Thoracic aorta (tissue), 2 donors: ENCODE measurements around the gene HMG20B. TPM values are rescaled to one million over a fixed set of nuclear protein-coding genes. Genes with fewer than 3 reads are reported as not detected.
A peak's percentile ranks its signal among the peaks of the same experiment; 100 is the strongest.

ENCODE experiments used
- ATAC-seq: fragments of 150-250 bp; one replicate; pipeline ENCODE4 v1.8.0; 2017; ENCODE audit warnings: low read depth; ENCODE audit not compliant: insufficient number of reproducible peaks, low FRiP score
- DNase-seq: peaks from one replicate; pipeline ENCODE4 v3.0.0-alpha.2; 2020; ENCODE audit warnings: low spot score
- H3K27ac ChIP-seq, 2 donors: fragments of 200-600 bp; sonication (generic); 1 replicate in 1 of 2; 2 replicates in 1 of 2; pipeline ENCODE4 v1.5.1; 2016; ENCODE audit warnings: mild to moderate bottlenecking in 2 of 2, moderate library complexity in 2 of 2
- H3K27me3 ChIP-seq: fragments of 200-600 bp; sonication (generic); replicated peaks from 2 replicates; pipeline ENCODE4 v1.6.0; 2016; ENCODE audit warnings: mild to moderate bottlenecking; ENCODE audit not compliant: insufficient read depth
- H3K36me3 ChIP-seq: fragments of 200-600 bp; sonication (generic); one replicate; pipeline ENCODE4 v1.5.1; 2016
- H3K4me1 ChIP-seq, 2 donors: fragments of 200-600 bp; sonication (generic); 1 replicate in 1 of 2; 2 replicates in 1 of 2; pipeline versions ENCODE4 v1.5.1 to v1.6.0; 2016; ENCODE audit warnings: low read depth in 2 of 2, mild to moderate bottlenecking in 1 of 2; ENCODE audit not compliant: control insufficient read depth in 1 of 2
- H3K4me3 ChIP-seq: fragments of 200-600 bp; sonication (generic); 2 replicates; pipeline ENCODE4 v1.5.1; 2016; ENCODE audit warnings: mild to moderate bottlenecking
- H3K9me3 ChIP-seq: fragments of 200-600 bp; sonication (generic); 2 replicates; pipeline ENCODE4 v1.5.1; 2016
- CTCF ChIP-seq: fragments of 200-600 bp; sonication (generic); IDR thresholded peaks from one replicate; pipeline ENCODE4 v1.5.1; 2019; ENCODE audit warnings: antibody characterized with exemption
- total RNA-seq, 2 donors: library from RNA; depleted of rRNA; stranded (reverse); fragments of >200 nt; gene quantifications; one replicate each; pipeline versions ENCODE4 v1.1.0 to v1.2.3, GENCODE V29; 2016

Gene HMG20B
- total RNA-seq, 2 donors from 2014 or later, result 90.8 to 120 TPM

GRCh38 chr19:3593156-3593555, 20.4 kb downstream of the HMG20B start:
- H3K36me3 ChIP-seq, result peaks cover 26% of the 10 kb centered on the region
- no peaks in the 10 kb centered on the region for H3K9me3 ChIP-seq
- no peaks in the 10 kb centered on the region for H3K27me3 ChIP-seq
- no peak overlapping the region for H3K4me3 ChIP-seq
- H3K27ac ChIP-seq, result peak overlapping the region; percentile 63 to 64
- H3K4me1 ChIP-seq, result peaks cover 0 to 7% of the 10 kb centered on the region in 2 donors
- TF ChIP-seq CTCF, result no peak
- no peak for ATAC-seq
- DNase-seq, result no peak

GRCh38 chr19:3595521-3596061, 22.8 kb downstream of the HMG20B start:
- TF ChIP-seq CTCF, result no peak
- Histone ChIP-seq H3K27me3 (no peaks in the 10 kb centered on the region), H3K4me1 (peaks cover 6 to 14% of the 10 kb centered on the region in 2 donors), H3K36me3 (peaks cover 41% of the 10 kb centered on the region), H3K27ac (no peak overlapping the region), H3K4me3 (no peak overlapping the region), H3K9me3 (no peaks in the 10 kb centered on the region)
- DNase-seq, result no peak
- ATAC-seq, result no peak

- Histone ChIP-seq H3K36me3 (peaks cover 31% of the 10 kb centered on the region), H3K4me3 (no peak overlapping the region), H3K27ac (peak overlapping the region in 1 of 2 donors; percentile 73), H3K9me3 (no peaks in the 10 kb centered on the region), H3K27me3 (no peaks in the 10 kb centered on the region), H3K4me1 (peaks cover 20 to 47% of the 10 kb centered on the region in 2 donors)
- DNase-seq (no peak), ATAC-seq (no peak)
- no peak for TF ChIP-seq CTCF
Measured at GRCh38 chr19:3599776-3600187, 27.0 kb downstream of the HMG20B start.

GRCh38 chr19:3601021-3601420, 28.3 kb downstream of the HMG20B start:
- no peak overlapping the region for H3K4me3 ChIP-seq
- H3K4me1 ChIP-seq, result peaks cover 24 to 57% of the 10 kb centered on the region in 2 donors
- no peaks in the 10 kb centered on the region for H3K9me3 ChIP-seq
- peaks cover 23% of the 10 kb centered on the region for H3K36me3 ChIP-seq
- ATAC-seq (no peak), DNase-seq (no peak)
- H3K27me3 ChIP-seq, result no peaks in the 10 kb centered on the region
- peak overlapping the region; percentile 54 to 73 for H3K27ac ChIP-seq
- no peak for TF ChIP-seq CTCF

- Histone ChIP-seq H3K4me3 (peak overlapping the region; percentile 87), H3K27me3 (no peaks in the 10 kb centered on the region), H3K27ac (peak overlapping the region; percentile 98 to 99), H3K9me3 (no peaks in the 10 kb centered on the region), H3K4me1 (peaks cover 30 to 66% of the 10 kb centered on the region in 2 donors), H3K36me3 (peaks cover 15% of the 10 kb centered on the region)
- no peak for TF ChIP-seq CTCF
- DNase-seq (no peak), ATAC-seq (peak; percentile 47)
Measured at GRCh38 chr19:3603121-3603811, 30.5 kb downstream of the HMG20B start.
